Small intestine (tissue), 7 donors: ENCODE data around the gene PEAK3. TPM values are rescaled to one million over a fixed set of nuclear protein-coding genes. Genes with fewer than 3 reads are reported as not detected.

Source experiments
- DNase-seq, 2 donors: peaks; one replicate each; pipeline versions ENCODE4 v3.0.0 to v3.0.0-alpha.2; 2013
- FAIRE-seq: peaks from 2 replicates; lab custom pipeline; 2012; peaks lifted over from hg19 to GRCh38; lab: Jason Lieb, UNC
- H3K27ac ChIP-seq, 3 donors: one replicate each; pipeline ENCODE4 v1.5.1; 2013; ENCODE audit warnings: low read length in 2 of 3, mild to moderate bottlenecking in 2 of 3, control low read depth in 1 of 3, inconsistent platforms in 1 of 3, low read depth in 1 of 3, moderate library complexity in 1 of 3
- H3K27me3 ChIP-seq, 3 donors: one replicate each; pipeline ENCODE4 v1.6.1; 2013; ENCODE audit warnings: low read length in 3 of 3, inconsistent platforms in 1 of 3; ENCODE audit not compliant: control insufficient read depth in 3 of 3, insufficient read depth in 3 of 3
- H3K36me3 ChIP-seq, 3 donors: one replicate each; pipeline ENCODE4 v1.6.1; 2013; ENCODE audit warnings: low read length in 3 of 3, inconsistent platforms in 1 of 3, low read depth in 1 of 3, mild to moderate bottlenecking in 1 of 3, moderate library complexity in 1 of 3; ENCODE audit not compliant: control insufficient read depth in 3 of 3, insufficient read depth in 2 of 3
- H3K4me1 ChIP-seq, 3 donors: one replicate each; pipeline ENCODE4 v1.6.1; 2013; ENCODE audit warnings: low read length in 2 of 3, inconsistent platforms in 1 of 3, low read depth in 1 of 3, mild to moderate bottlenecking in 1 of 3, moderate library complexity in 1 of 3; ENCODE audit not compliant: control insufficient read depth in 3 of 3, insufficient read depth in 2 of 3
- H3K4me3 ChIP-seq, 3 donors: one replicate each; pipeline ENCODE4 v1.5.1; 2013; ENCODE audit warnings: low read length in 3 of 3, control low read depth in 1 of 3, inconsistent platforms in 1 of 3, low read depth in 1 of 3, mild to moderate bottlenecking in 1 of 3, moderate library complexity in 1 of 3
- H3K9me3 ChIP-seq, 2 donors: one replicate each; pipeline ENCODE4 v1.6.1; 2013; ENCODE audit warnings: low read depth in 1 of 2, low read length in 1 of 2; ENCODE audit not compliant: control insufficient read depth in 2 of 2, insufficient read depth in 1 of 2
- WGBS, 3 donors: extraction: QIAGEN DNeasy Blood & Tissue Kit; methylation state at CpG; one replicate each; pipeline ENCODE4 v1.1.7; 2013; 5-methylcytosine and 5-hydroxymethylcytosine counted together
- polyA plus RNA-seq, 4 donors: library from polyadenylated mRNA; stranded (reverse) in 3 of 4; unstranded in 1 of 4; fragments of 200-250 nt in 3 of 4; fragments of 120-200 nt in 1 of 4; gene quantifications; one replicate each; pipeline versions ENCODE4 v1.2.1 to v1.2.3, GENCODE V29; 2013
- donor health status: healthy with polysubstance abuse.
- donor health status: control.
- donor health status: control.
- donor health status: Bipolar disorder and iron deficiency.
- donor health status: healthy.

PEAK3 gene
- polyA plus RNA-seq, 4 donors: 0.25 to 0.54 (median 0.46) TPM; not detected in 1

DNA sequence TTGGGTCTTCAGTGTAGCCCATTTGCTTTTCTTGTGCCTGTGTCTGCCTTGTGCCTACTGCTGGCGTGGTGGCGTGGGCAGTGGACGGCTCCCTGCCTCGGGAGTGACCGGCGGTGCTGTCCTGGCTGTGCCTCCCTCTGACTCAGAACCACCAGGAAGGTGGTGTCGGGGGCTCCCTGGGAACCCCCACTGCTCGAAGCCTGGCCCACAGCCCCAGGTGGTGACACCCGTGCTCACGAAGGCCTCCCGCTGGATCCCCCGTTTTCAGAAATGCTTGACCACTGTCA, 37.9 kb downstream of the PEAK3 start:
- H3K27ac ChIP-seq: peak overlapping the region in 2 of 3 donors; percentile 39 to 93
- no peaks in the 10 kb centered on the region for H3K9me3 ChIP-seq
- H3K27me3 ChIP-seq: peaks cover 0 to 4% (median 0%) of the 10 kb centered on the region in 3 donors
- no peak overlapping the region for H3K4me3 ChIP-seq
- H3K36me3 ChIP-seq: peaks cover 30 to 91% (median 43%) of the 10 kb centered on the region in 3 donors
- FAIRE-seq (no peak), DNase-seq (no peak)
- H3K4me1 ChIP-seq: peaks cover 5 to 56% (median 17%) of the 10 kb centered on the region in 3 donors
- 24 to 67% (median 56%) methylated on average over 12 of the region's 12 CpGs for WGBS, 3 donors

- WGBS, 3 donors: 36 to 69% (median 44%) methylated on average over 32 of the region's 32 CpGs
- H3K9me3 ChIP-seq: no peaks in the 10 kb centered on the region
- H3K4me3 ChIP-seq: no peak overlapping the region
- peak overlapping the region; percentile 69 to 93 (median 77) for H3K27ac ChIP-seq
- no peaks in the 10 kb centered on the region for H3K27me3 ChIP-seq
- peaks cover 30 to 90% (median 43%) of the 10 kb centered on the region in 3 donors for H3K36me3 ChIP-seq
- DNase-seq (peak; percentile 91 to 94), FAIRE-seq (no peak)
- peaks cover 5 to 61% (median 17%) of the 10 kb centered on the region in 3 donors for H3K4me1 ChIP-seq
Observed at GRCh38 chr19:2243274-2244124, 38.5 kb downstream of the PEAK3 start.

- Histone ChIP-seq H3K4me3 (no peak overlapping the region), H3K9me3 (no peaks in the 10 kb centered on the region), H3K27me3 (no peaks in the 10 kb centered on the region), H3K4me1 (peaks cover 11 to 67% (median 17%) of the 10 kb centered on the region in 3 donors), H3K27ac (peak overlapping the region; percentile 57 to 93 (median 79)), H3K36me3 (peaks cover 24 to 88% (median 40%) of the 10 kb centered on the region in 3 donors)
- WGBS, 3 donors: 74 to 87% (median 80%) methylated on average over 8 of the region's 8 CpGs
- FAIRE-seq: no peak
- DNase-seq: no peak
Observed at GRCh38 chr19:2242816-2243215, 39.2 kb downstream of the PEAK3 start.

GRCh38 chr19:2242092-2242537, 39.9 kb downstream of the PEAK3 start:
- Histone ChIP-seq H3K36me3 (peaks cover 21 to 87% (median 36%) of the 10 kb centered on the region in 3 donors), H3K27me3 (no peaks in the 10 kb centered on the region), H3K27ac (peak overlapping the region; percentile 57 to 93 (median 79)), H3K9me3 (peaks cover 0 to 2% of the 10 kb centered on the region in 2 donors), H3K4me3 (no peak overlapping the region), H3K4me1 (peaks cover 11 to 74% (median 21%) of the 10 kb centered on the region in 3 donors)
- WGBS, 3 donors: 33 to 60% (median 42%) methylated on average over 12 of the region's 12 CpGs
- DNase-seq (peak; percentile 92 to 95), FAIRE-seq (no peak)

- H3K4me1 ChIP-seq: peaks cover 11 to 74% (median 21%) of the 10 kb centered on the region in 3 donors
- H3K27me3 ChIP-seq: no peaks in the 10 kb centered on the region
- H3K27ac ChIP-seq: peak overlapping the region; percentile 53 to 93 (median 79)
- peaks cover 17 to 79% (median 27%) of the 10 kb centered on the region in 3 donors for H3K36me3 ChIP-seq
- FAIRE-seq (no peak), DNase-seq (peak; percentile 66 to 77)
- 30 to 63% (median 45%) methylated on average over 41 of the region's 41 CpGs for WGBS, 3 donors
- peak overlapping the region in 1 of 3 donors; percentile 44 for H3K4me3 ChIP-seq
- H3K9me3 ChIP-seq: peaks cover 0 to 2% of the 10 kb centered on the region in 2 donors
Observed at GRCh38 chr19:2240881-2241760, 40.9 kb downstream of the PEAK3 start.

- Histone ChIP-seq H3K27ac (peak overlapping the region; percentile 52 to 93 (median 79)), H3K9me3 (peaks cover 0 to 2% of the 10 kb centered on the region in 2 donors), H3K4me1 (peaks cover 11 to 76% (median 21%) of the 10 kb centered on the region in 3 donors), H3K27me3 (no peaks in the 10 kb centered on the region), H3K4me3 (peak overlapping the region; percentile 18 to 44 (median 40)), H3K36me3 (peaks cover 8 to 69% (median 17%) of the 10 kb centered on the region in 3 donors)
- DNase-seq (no peak), FAIRE-seq (no peak)
- 33 to 52% (median 34%) methylated on average over 34 of the region's 34 CpGs for WGBS, 3 donors
Observed at GRCh38 chr19:2239771-2240770, 41.9 kb downstream of the PEAK3 start.

GRCh38 chr19:2239173-2239572, 42.8 kb downstream of the PEAK3 start:
- H3K4me3 ChIP-seq: no peak overlapping the region
- H3K4me1 ChIP-seq: peaks cover 11 to 78% (median 20%) of the 10 kb centered on the region in 3 donors
- peaks cover 0 to 2% of the 10 kb centered on the region in 2 donors for H3K9me3 ChIP-seq
- DNase-seq (no peak), FAIRE-seq (no peak)
- peaks cover 2 to 69% (median 10%) of the 10 kb centered on the region in 3 donors for H3K36me3 ChIP-seq
- H3K27ac ChIP-seq: peak overlapping the region in 1 of 3 donors; percentile 93
- no peaks in the 10 kb centered on the region for H3K27me3 ChIP-seq
- WGBS, 3 donors: 49 to 57% (median 55%) methylated on average over 10 of the region's 10 CpGs
